ENCODE data around the gene AASDH.

The AASDH gene

DNA sequence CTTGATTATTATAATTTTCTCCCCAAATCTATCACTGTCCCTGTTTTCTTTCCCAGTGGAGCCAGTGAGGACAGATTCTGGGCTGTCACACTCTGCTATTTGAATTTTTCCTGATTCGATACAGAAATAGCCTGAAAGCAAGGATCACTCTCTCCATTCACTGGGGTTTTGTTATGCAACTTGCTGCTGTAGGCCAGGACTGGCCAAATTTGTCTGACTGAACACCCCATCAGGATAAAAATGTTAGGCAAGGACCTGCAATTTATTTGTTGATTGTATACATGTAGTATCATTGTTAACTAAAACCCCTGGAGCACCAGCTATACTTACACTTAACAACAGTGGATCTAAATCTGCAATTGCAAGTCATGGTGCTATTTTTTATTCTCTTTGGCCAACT lies 68.7 kb downstream of the AASDH start:
- TF ChIP-seq CTCF (conservative IDR thresholded peaks at IDR 0.05; ENCODE audit: low read length): no peak
- H3K4me3 ChIP-seq (ENCODE audit: low read length): no peak overlapping the region
- no peak for DNase-seq (ENCODE audit: low read depth)

DNA sequence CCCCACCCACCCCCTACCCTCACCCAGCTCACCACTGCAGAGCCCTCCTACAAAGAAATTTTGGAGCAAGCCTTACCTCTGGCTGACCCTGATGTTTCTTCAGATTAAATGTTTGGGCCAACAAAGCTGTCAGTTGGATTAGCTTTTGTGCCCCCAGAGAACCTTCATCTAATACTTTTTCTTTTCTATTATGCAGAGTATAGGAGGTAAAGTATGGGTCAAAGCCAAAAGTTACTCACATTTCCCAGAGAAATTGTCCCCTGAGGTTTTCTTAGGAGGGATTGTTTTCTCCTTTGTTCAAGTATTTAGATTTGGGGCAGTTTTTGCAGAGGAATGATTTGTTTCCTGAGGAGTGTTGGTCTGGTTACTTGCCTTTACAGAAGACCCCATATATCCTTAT lies 69.5 kb downstream of the AASDH start:
- no peak for DNase-seq (ENCODE audit: low read depth)
- no peak overlapping the region for H3K4me3 ChIP-seq (ENCODE audit: low read length)
- TF ChIP-seq CTCF (conservative IDR thresholded peaks at IDR 0.05; ENCODE audit: low read length): no peak

DNA sequence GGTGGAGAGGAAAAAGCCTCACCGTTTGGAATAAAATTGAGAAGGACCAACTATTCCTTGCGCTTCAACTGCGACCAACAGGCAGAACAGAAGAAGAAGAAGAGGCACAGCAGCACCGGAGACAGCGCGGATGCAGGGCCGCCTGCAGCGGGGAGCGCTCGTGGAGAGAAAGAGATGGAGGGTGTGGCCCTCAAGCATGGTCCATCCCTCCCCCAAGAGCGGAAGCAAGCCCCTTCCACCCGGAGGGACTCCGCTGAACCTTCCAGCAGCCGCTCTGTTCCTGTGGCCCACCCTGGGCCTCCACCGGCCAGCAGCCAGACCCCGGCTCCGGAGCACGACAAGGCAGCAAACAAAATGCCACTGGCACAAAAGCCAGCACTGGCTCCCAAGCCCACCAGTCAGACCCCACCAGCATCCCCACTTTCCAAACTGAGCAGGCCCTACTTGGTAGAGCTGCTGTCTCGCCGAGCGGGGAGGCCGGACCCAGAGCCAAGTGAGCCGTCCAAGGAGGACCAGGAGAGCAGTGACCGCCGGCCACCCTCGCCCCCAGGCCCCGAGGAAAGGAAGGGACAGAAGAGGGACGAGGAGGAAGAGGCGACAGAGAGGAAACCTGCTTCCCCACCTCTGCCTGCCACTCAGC lies 71.2 kb downstream of the AASDH start:
- no peak for TF ChIP-seq CTCF (conservative IDR thresholded peaks at IDR 0.05; ENCODE audit: low read length)
- DNase-seq (ENCODE audit: low read depth): no peak
- no peak overlapping the region for H3K4me3 ChIP-seq (ENCODE audit: low read length)

DNA sequence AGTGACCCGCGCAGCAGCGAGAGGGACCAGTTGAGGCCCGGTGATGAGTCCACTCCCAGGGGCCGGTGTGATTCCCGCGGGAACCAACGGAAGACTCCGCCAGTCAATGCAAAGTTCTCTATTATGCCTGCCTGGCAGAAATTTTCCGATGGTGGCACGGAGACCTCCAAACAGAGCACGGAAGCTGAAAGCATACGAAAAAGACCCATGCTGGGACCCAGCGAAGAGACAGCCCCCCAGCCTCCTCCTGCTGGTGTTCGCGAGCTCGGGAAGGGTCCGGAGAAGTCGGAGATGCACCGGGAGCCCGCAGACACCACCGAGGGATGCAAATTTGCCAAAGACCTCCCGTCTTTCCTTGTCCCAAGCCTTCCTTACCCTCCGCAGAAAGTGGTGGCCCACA lies 71.7 kb downstream of the AASDH start:
- no peak for DNase-seq (ENCODE audit: low read depth)
- no peak for TF ChIP-seq CTCF (conservative IDR thresholded peaks at IDR 0.05; ENCODE audit: low read length)
- no peak overlapping the region for H3K4me3 ChIP-seq (ENCODE audit: low read length)

DNA sequence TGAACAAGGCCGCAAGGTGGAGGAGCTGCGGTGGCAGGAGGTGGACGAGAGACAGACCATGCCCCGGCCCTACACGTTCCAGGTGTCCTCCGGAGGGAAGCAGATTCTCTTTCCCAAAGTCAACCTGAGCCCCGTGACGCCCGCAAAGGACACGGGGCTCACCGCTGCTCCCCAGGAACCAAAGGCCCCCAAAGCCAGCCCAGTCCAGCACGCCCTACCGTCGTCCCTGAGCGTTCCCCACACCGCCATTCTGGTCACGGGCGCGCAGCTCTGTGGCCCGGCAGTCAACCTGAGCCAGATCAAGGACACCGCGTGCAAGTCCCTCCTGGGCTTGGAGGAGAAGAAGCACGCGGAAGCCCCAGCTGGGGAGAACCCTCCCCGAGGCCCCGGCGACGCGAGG lies 72.2 kb downstream of the AASDH start:
- DNase-seq (ENCODE audit: low read depth): no peak
- H3K4me3 ChIP-seq (ENCODE audit: low read length): no peak overlapping the region
- no peak for TF ChIP-seq CTCF (conservative IDR thresholded peaks at IDR 0.05; ENCODE audit: low read length)

GRCh38 chr4:56314207-56314915 lies 72.9 kb downstream of the AASDH start:
- no peak overlapping the region for H3K4me3 ChIP-seq (ENCODE audit: low read length)
- no peak for DNase-seq (ENCODE audit: low read depth)
- TF ChIP-seq CTCF (conservative IDR thresholded peaks at IDR 0.05; ENCODE audit: low read length): no peak

- no peak for DNase-seq (ENCODE audit: low read depth)
- no peak overlapping the region for H3K4me3 ChIP-seq (ENCODE audit: low read length)
- no peak for TF ChIP-seq CTCF (conservative IDR thresholded peaks at IDR 0.05; ENCODE audit: low read length)
Measured at GRCh38 chr4:56313132-56313531, 74.2 kb downstream of the AASDH start.
